K562 (cell line): Measurements from ENCODE around the gene PVALEF. TPM values are rescaled to one million over a fixed set of nuclear protein-coding genes. Genes with fewer than 3 reads are reported as not detected.

Source experiments
- BRD4 ChIP-seq: fragments of 200-600 bp; sonication (generic); IDR thresholded peaks from 2 replicates; pipeline ENCODE4 v1.6.1; 2017; ENCODE audit warnings: inconsistent platforms
- ETV1 ChIP-seq: fragments of 450-650 bp; conservative IDR thresholded peaks from 2 replicates; pipeline ENCODE4 v1.6.1; 2016; ENCODE audit warnings: missing genetic modification characterization, control low read depth, low read depth, missing compliant biosample characterization
- GTF2A2 ChIP-seq: IDR thresholded peaks from 2 replicates; pipeline ENCODE4 v1.6.1; 2016; ENCODE audit warnings: mild to moderate bottlenecking, missing genetic modification characterization, missing compliant biosample characterization
- HDAC1 ChIP-seq, 2 experiments: fragments of 450-650 bp; IDR thresholded peaks; 2 replicates each; pipeline ENCODE4 v1.6.1; 2016 to 2017; ENCODE audit warnings: inconsistent platforms in 1 of 2, mild to moderate bottlenecking in 1 of 2, moderate library complexity in 1 of 2
- IFI16 ChIP-seq: fragments of 250-450 bp; sonication (Bioruptor Pico); IDR thresholded peaks from 2 replicates; pipeline ENCODE4 v2.1.2; 2022; ENCODE audit warnings: mild to moderate bottlenecking, inconsistent platforms
- ILF3 ChIP-seq: fragments of 450-650 bp; IDR thresholded peaks from 2 replicates; pipeline ENCODE4 v1.6.1; 2018; ENCODE audit warnings: antibody characterized with exemption, mild to moderate bottlenecking, moderate library complexity, borderline replicate concordance
- KAT8 ChIP-seq: fragments of 450-650 bp; IDR thresholded peaks from 2 replicates; pipeline ENCODE4 v1.6.1; 2016; ENCODE audit warnings: low read depth, mild to moderate bottlenecking
- KDM4B ChIP-seq, 2 experiments: fragments of 450-650 bp in 1 of 2; sonication (generic) in 1 of 2; IDR thresholded peaks; 2 replicates each; pipeline ENCODE4 v1.6.1; 2016 to 2017; ENCODE audit warnings: borderline replicate concordance in 2 of 2, antibody characterized with exemption in 1 of 2, low read depth in 1 of 2, mild to moderate bottlenecking in 1 of 2
- MEIS2 ChIP-seq: fragments of 450-650 bp; IDR thresholded peaks from 2 replicates; pipeline ENCODE4 v1.6.1; 2014; ENCODE audit warnings: mild to moderate bottlenecking; ENCODE audit not compliant: partially characterized antibody
- RBM22 ChIP-seq: fragments of 200-400 bp; formaldehyde crosslinking; IDR thresholded peaks from 2 replicates; pipeline ENCODE4 v1.6.1; 2018; ENCODE audit warnings: low read length, low read depth; ENCODE audit not compliant: poor library complexity, severe bottlenecking
- ZNF143 ChIP-seq: sonication (generic); formaldehyde crosslinking; IDR thresholded peaks from 2 replicates; pipeline ENCODE4 v1.9.0; 2022; ENCODE audit warnings: mild to moderate bottlenecking, missing genetic modification reagents
- polyA plus RNA-seq, 8 experiments: library from polyadenylated mRNA; depleted of rRNA in 4 of 8; stranded (reverse) in 5 of 8; unstranded in 3 of 8; fragments of >200 nt; fragmentation: Nextera tagmentation in 2 of 8; fragmentation: Illumina TruSeq in 1 of 8; extraction: Ambion mirVana in 2 of 8; extraction: Trizol in 1 of 8; gene quantifications; 2 replicates each; pipeline versions ENCODE4 v1.2.1 to v1.2.3, GENCODE V29; 2011 to 2014; ENCODE audit warnings: inconsistent platforms in 1 of 8, missing spikeins in 1 of 8
- total RNA-seq, 7 experiments: library from RNA; depleted of rRNA in 6 of 7; stranded (reverse); fragments of >200 nt in 6 of 7; fragmentation: Illumina TruSeq in 2 of 7; extraction: Trizol in 2 of 7; gene quantifications; 2 replicates each; pipeline versions ENCODE4 v1.2.1 to v1.2.3, GENCODE V29; 2011 to 2021; ENCODE audit warnings: low replicate concordance in 1 of 7
- TF ChIP-seq, protein P1 (sequence below): fragments of 450-650 bp; IDR thresholded peaks from 2 replicates; pipeline ENCODE4 v1.6.1; 2016; ENCODE audit warnings: antibody characterized with exemption
- TF ChIP-seq, protein P2 (sequence below): sonication (generic); formaldehyde crosslinking; IDR thresholded peaks from 2 replicates; pipeline ENCODE4 v1.9.0; 2022; ENCODE audit warnings: mild to moderate bottlenecking, missing genetic modification reagents
- TF ChIP-seq, protein P3 (sequence below), 2 experiments: fragments of 450-650 bp; IDR thresholded peaks; 2 replicates each; pipeline ENCODE4 v1.6.1; 2018; ENCODE audit warnings: mild to moderate bottlenecking in 2 of 2, low read depth in 1 of 2; ENCODE audit not compliant: partially characterized antibody in 2 of 2
- TF ChIP-seq, protein P4 (sequence below): sonication (generic); formaldehyde crosslinking; IDR thresholded peaks from 2 replicates; pipeline ENCODE4 v1.8.1; 2023; ENCODE audit warnings: mild to moderate bottlenecking, missing genetic modification reagents
- TF ChIP-seq, protein P5 (sequence below): fragments of 150-350 bp; conservative IDR thresholded peaks from 2 replicates; pipeline ENCODE4 v1.6.1; 2014; ENCODE audit warnings: low read length

The PVALEF gene
- total and polyA plus RNA-seq, 9 of the 15 experiments (the other 6 are each of a cell fraction or from before 2014, with no cell fraction given): not detected

DNA sequence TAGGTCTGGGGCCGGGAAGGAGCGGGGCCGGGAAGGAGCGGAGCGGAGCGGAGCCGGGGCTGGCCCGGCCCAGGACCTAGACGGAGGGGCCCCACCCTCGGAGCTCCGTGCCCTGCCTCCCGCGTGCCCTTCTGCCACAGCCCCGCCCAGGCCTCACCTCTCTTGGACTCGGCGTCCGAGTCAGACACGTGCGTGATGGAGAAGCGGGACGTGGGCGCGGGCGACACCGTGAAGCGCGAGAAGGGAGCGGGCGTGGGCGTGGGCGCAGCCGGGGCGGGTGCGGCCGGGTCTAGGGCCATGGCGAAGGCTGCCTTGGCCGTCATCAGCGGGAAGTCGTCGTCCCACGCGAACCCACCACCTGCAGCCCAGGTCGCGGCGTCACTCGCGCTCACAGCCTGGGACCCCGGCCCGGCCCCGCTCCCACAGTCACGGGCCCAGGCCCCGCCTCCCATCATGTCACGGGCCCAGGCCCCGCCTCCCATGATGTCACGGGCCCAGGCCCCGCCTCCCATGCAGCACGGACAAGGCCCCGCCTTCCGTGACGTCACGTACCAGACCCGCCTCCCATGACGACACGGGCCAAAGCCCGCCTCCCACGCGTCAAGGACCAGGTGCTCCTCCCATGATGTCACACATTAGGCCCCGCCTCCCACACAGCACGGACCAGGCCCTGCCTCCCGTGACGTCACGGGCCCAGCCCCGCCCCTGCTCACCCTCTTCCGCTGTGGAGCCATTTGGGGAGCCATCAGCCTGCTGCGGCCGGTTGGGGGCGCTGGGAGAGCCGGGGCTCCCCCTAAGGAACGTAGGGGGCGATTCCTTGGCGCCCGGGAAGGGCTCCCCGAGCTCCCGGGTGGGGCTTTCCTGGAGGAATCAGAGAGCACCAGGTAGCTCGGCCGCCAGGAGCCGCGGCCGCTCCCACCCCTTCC is 45.8 kb upstream of the PVALEF start (continued):
- TF ChIP-seq, protein P1, sequence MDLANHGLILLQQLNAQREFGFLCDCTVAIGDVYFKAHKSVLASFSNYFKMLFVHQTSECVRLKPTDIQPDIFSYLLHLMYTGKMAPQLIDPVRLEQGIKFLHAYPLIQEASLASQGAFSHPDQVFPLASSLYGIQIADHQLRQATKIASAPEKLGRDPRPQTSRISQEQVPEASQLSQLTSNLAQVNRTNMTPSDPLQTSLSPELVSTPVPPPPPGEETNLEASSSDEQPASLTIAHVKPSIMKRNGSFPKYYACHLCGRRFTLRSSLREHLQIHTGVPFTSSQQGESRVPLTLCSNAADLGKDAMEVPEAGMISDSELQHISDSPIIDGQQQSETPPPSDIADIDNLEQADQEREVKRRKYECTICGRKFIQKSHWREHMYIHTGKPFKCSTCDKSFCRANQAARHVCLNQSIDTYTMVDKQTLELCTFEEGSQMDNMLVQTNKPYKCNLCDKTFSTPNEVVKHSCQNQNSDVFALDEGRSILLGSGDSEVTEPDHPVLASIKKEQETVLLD: no peak
- TF ChIP-seq, protein P2, sequence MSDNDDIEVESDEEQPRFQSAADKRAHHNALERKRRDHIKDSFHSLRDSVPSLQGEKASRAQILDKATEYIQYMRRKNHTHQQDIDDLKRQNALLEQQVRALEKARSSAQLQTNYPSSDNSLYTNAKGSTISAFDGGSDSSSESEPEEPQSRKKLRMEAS: peak; percentile 88
- TF ChIP-seq BRD4 (no peak), RBM22 (no peak), HDAC1 (IDR thresholded peaks at IDR 0.05) (peak in 1 of 2 experiments; percentile 47; a peak in 1 of 4 replicates), ILF3 (no peak), KDM4B (IDR thresholded peaks at IDR 0.05; ENCODE audit: borderline replicate concordance in 2 of 2, low read depth in 1 of 2) (no peak), IFI16 (no peak), MEIS2 (no peak), GTF2A2 (tag) (no peak), ZNF143 (CRISPR knock-in tag) (no peak), ETV1 (tag) (peak; percentile 65; the same call in 1 of the 2 replicates), KAT8 (no peak)
- TF ChIP-seq, protein P3, sequence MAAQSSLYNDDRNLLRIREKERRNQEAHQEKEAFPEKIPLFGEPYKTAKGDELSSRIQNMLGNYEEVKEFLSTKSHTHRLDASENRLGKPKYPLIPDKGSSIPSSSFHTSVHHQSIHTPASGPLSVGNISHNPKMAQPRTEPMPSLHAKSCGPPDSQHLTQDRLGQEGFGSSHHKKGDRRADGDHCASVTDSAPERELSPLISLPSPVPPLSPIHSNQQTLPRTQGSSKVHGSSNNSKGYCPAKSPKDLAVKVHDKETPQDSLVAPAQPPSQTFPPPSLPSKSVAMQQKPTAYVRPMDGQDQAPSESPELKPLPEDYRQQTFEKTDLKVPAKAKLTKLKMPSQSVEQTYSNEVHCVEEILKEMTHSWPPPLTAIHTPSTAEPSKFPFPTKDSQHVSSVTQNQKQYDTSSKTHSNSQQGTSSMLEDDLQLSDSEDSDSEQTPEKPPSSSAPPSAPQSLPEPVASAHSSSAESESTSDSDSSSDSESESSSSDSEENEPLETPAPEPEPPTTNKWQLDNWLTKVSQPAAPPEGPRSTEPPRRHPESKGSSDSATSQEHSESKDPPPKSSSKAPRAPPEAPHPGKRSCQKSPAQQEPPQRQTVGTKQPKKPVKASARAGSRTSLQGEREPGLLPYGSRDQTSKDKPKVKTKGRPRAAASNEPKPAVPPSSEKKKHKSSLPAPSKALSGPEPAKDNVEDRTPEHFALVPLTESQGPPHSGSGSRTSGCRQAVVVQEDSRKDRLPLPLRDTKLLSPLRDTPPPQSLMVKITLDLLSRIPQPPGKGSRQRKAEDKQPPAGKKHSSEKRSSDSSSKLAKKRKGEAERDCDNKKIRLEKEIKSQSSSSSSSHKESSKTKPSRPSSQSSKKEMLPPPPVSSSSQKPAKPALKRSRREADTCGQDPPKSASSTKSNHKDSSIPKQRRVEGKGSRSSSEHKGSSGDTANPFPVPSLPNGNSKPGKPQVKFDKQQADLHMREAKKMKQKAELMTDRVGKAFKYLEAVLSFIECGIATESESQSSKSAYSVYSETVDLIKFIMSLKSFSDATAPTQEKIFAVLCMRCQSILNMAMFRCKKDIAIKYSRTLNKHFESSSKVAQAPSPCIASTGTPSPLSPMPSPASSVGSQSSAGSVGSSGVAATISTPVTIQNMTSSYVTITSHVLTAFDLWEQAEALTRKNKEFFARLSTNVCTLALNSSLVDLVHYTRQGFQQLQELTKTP (IDR thresholded peaks at IDR 0.05; ENCODE audit: low read depth in 1 of 2, partially characterized antibody in 2 of 2): no peak
- TF ChIP-seq, protein P4, sequence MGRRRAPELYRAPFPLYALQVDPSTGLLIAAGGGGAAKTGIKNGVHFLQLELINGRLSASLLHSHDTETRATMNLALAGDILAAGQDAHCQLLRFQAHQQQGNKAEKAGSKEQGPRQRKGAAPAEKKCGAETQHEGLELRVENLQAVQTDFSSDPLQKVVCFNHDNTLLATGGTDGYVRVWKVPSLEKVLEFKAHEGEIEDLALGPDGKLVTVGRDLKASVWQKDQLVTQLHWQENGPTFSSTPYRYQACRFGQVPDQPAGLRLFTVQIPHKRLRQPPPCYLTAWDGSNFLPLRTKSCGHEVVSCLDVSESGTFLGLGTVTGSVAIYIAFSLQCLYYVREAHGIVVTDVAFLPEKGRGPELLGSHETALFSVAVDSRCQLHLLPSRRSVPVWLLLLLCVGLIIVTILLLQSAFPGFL: no peak
- TF ChIP-seq, protein P5, sequence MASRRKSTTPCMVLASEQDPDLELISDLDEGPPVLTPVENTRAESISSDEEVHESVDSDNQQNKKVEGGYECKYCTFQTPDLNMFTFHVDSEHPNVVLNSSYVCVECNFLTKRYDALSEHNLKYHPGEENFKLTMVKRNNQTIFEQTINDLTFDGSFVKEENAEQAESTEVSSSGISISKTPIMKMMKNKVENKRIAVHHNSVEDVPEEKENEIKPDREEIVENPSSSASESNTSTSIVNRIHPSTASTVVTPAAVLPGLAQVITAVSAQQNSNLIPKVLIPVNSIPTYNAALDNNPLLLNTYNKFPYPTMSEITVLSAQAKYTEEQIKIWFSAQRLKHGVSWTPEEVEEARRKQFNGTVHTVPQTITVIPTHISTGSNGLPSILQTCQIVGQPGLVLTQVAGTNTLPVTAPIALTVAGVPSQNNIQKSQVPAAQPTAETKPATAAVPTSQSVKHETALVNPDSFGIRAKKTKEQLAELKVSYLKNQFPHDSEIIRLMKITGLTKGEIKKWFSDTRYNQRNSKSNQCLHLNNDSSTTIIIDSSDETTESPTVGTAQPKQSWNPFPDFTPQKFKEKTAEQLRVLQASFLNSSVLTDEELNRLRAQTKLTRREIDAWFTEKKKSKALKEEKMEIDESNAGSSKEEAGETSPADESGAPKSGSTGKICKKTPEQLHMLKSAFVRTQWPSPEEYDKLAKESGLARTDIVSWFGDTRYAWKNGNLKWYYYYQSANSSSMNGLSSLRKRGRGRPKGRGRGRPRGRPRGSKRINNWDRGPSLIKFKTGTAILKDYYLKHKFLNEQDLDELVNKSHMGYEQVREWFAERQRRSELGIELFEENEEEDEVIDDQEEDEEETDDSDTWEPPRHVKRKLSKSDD: no peak
